ENCODE data around the gene RAB40C. TPM values are rescaled to one million over a fixed set of nuclear protein-coding genes. Genes with fewer than 3 reads are reported as not detected.

The RAB40C gene
- total RNA-seq, 6 experiments from 2014 or later, result 10.0 to 14.1 (median 12.0) TPM

- H3K4me1 ChIP-seq, result peaks cover 0 to 15% (median 3%) of the 10 kb centered on the region in 4 donors
- TF ChIP-seq CTCF (IDR thresholded peaks at IDR 0.05) (no peak), POLR2A (IDR thresholded peaks at IDR 0.05) (no peak)
- H3K9me3 ChIP-seq, result no peaks in the 10 kb centered on the region
- intact Hi-C loops (cut with DNase I), result no loop called here
- 55% methylated on average over 8 of the region's 40 CpGs for WGBS (ENCODE audit: insufficient coverage, low coverage, low lambda C conversion rate, missing lambda C conversion rate)
- H3K4me3 ChIP-seq, result no peak overlapping the region
- H3K27ac ChIP-seq, result no peak overlapping the region
- no peak for ATAC-seq
- peaks cover 0 to 43% (median 15%) of the 10 kb centered on the region in 4 donors for H3K36me3 ChIP-seq
- H3K27me3 ChIP-seq, result no peaks in the 10 kb centered on the region
- no peak for DNase-seq
Measured at GRCh38 chr16:671353-672131, 81.7 kb downstream of the RAB40C start.

GRCh38 chr16:672371-672770 lies 82.5 kb downstream of the RAB40C start:
- Histone ChIP-seq H3K27ac (no peak overlapping the region), H3K4me1 (peaks cover 0 to 14% (median 2%) of the 10 kb centered on the region in 4 donors), H3K9me3 (no peaks in the 10 kb centered on the region), H3K27me3 (no peaks in the 10 kb centered on the region), H3K36me3 (peaks cover 0 to 43% (median 15%) of the 10 kb centered on the region in 4 donors), H3K4me3 (no peak overlapping the region)
- no peak for ATAC-seq
- WGBS (ENCODE audit: insufficient coverage, low coverage, low lambda C conversion rate, missing lambda C conversion rate), result no CpG with 5 or more reads among the region's 19 CpGs
- no peak for DNase-seq
- TF ChIP-seq CTCF (IDR thresholded peaks at IDR 0.05) (no peak), POLR2A (IDR thresholded peaks at IDR 0.05) (no peak)
- intact Hi-C loops (cut with DNase I), result no loop called here

- H3K27ac ChIP-seq, result no peak overlapping the region
- TF ChIP-seq POLR2A (IDR thresholded peaks at IDR 0.05) (no peak), CTCF (IDR thresholded peaks at IDR 0.05) (no peak)
- H3K4me3 ChIP-seq, result no peak overlapping the region
- DNase-seq (no peak), ATAC-seq (no peak)
- peaks cover 0 to 10% (median 0%) of the 10 kb centered on the region in 4 donors for H3K4me1 ChIP-seq
- WGBS (ENCODE audit: insufficient coverage, low coverage, low lambda C conversion rate, missing lambda C conversion rate), result no CpG with 5 or more reads among the region's 21 CpGs
- H3K9me3 ChIP-seq, result no peaks in the 10 kb centered on the region
- no peaks in the 10 kb centered on the region for H3K27me3 ChIP-seq
- intact Hi-C loops (cut with DNase I), result no loop called here
- peaks cover 0 to 43% (median 15%) of the 10 kb centered on the region in 4 donors for H3K36me3 ChIP-seq
Measured at GRCh38 chr16:672851-673250, 83.0 kb downstream of the RAB40C start.

GRCh38 chr16:673399-673991 lies 83.6 kb downstream of the RAB40C start:
- TF ChIP-seq POLR2A (IDR thresholded peaks at IDR 0.05) (no peak), CTCF (IDR thresholded peaks at IDR 0.05) (no peak)
- WGBS (ENCODE audit: insufficient coverage, low coverage, low lambda C conversion rate, missing lambda C conversion rate), result no CpG with 5 or more reads among the region's 18 CpGs
- intact Hi-C loops (cut with DNase I), result no loop called here
- DNase-seq, result no peak
- ATAC-seq, result no peak
- peaks cover 0 to 43% (median 15%) of the 10 kb centered on the region in 4 donors for H3K36me3 ChIP-seq
- no peak overlapping the region for H3K27ac ChIP-seq
- no peak overlapping the region for H3K4me3 ChIP-seq
- H3K9me3 ChIP-seq, result no peaks in the 10 kb centered on the region
- H3K27me3 ChIP-seq, result no peaks in the 10 kb centered on the region
- peaks cover 0 to 10% (median 0%) of the 10 kb centered on the region in 4 donors for H3K4me1 ChIP-seq
